ENCODE data around the gene LRP6.

Gene LRP6

DNA sequence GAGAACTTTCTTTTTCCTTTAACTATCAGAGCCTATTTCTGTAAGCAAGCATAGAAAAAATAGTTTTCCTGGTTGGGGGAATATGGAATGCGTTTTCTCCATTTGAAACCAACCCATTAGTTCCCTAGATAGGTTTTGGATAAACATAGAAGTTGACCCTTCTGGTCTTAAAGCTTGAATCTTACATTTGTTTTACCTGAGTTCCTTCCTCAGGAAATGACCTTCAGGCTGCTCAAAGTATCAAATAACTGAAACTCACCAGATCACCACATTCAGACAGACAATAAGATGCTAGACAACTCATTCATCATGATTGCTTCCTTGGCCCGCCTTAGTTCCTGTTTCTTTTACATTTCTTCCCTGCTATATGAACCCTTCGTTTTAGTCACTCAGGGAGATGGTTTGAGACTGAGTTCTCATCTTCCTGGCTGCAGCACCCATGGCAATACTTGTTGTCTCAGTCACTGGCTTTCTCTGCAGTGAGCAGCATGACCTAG is 52.2 kb downstream of the LRP6 start:
- DNase-seq (ENCODE audit: low spot score) = no peak

GRCh38 chr12:12214201-12214600 is 52.6 kb downstream of the LRP6 start:
- DNase-seq (ENCODE audit: low spot score) = no peak

GRCh38 chr12:12212769-12213168 is 54.1 kb downstream of the LRP6 start:
- no peak for DNase-seq (ENCODE audit: low spot score)

- DNase-seq (ENCODE audit: low spot score) = peak; percentile 8
These were observed 55.9 kb downstream of the LRP6 start for GRCh38 chr12:12210983-12211382.

DNA sequence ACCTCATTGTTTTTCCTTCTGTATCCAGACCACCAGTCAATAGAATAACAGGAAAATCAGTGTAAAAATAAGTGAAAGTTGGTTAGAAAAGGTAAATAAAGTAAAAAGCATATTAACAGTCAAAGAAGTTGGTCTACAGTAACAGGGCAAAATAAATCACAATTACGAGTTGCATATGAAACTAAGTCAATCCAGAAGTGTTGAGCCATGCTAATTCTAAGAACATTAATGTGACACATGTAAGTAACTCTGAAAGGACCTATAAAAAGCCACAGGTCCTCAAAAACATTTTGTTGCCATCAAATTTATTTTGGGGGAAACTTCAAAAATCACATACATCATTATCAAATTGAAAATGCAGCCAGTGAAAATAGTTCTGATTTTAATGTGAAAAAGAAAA is 56.4 kb downstream of the LRP6 start:
- DNase-seq (ENCODE audit: low spot score) = no peak

DNA sequence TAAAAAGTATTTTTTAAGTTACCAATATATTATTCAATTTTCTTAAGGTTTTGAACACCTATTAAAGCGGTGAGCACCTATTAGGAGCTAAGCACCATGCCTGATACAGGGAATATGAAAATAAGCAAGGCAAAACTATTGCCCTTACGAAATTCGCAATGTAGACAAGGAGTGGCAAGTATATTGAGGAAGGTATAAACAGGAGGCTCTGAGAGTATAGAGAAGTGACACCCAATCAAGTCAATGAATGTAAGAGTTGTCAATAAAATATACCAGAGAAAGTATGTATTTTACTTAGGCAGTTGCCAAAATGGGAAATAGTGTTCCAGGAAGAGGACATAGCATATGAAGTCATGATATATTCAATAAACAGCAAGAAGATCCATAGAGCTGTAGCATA is 57.2 kb downstream of the LRP6 start:
- DNase-seq (ENCODE audit: low spot score) = no peak

- no peak for DNase-seq (ENCODE audit: low spot score)
These were observed 57.8 kb downstream of the LRP6 start for GRCh38 chr12:12209043-12209442.

- DNase-seq (ENCODE audit: low spot score) = no peak
These were observed 59.1 kb downstream of the LRP6 start for GRCh38 chr12:12207746-12208145.

- no peak for DNase-seq (ENCODE audit: low spot score)
These were observed 60.0 kb downstream of the LRP6 start for GRCh38 chr12:12206776-12207388.

DNA sequence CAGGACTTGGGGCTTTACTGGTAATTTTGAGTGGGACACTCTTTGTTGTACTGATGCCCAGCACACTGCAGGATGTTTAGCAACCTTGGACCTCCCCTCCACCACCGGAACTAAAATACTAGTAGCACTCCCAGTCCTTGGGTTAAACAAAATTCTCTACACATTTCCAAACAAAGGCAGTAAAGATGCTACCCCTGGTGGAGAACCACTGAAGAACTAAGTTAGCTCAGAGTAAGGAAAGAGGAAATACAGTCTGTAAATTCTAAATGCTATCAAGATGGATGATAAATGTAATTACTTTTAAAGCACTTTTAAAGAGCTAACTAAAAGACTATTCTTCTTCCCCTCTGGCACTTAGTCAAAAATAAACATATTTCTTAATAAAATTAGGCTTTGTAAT is 64.1 kb downstream of the LRP6 start:
- DNase-seq (ENCODE audit: low spot score) = no peak

- DNase-seq (ENCODE audit: low spot score) = no peak
These were observed 64.7 kb downstream of the LRP6 start for GRCh38 chr12:12202105-12202504.

GRCh38 chr12:12201274-12201758 is 65.5 kb downstream of the LRP6 start:
- DNase-seq (ENCODE audit: low spot score) = no peak

DNA sequence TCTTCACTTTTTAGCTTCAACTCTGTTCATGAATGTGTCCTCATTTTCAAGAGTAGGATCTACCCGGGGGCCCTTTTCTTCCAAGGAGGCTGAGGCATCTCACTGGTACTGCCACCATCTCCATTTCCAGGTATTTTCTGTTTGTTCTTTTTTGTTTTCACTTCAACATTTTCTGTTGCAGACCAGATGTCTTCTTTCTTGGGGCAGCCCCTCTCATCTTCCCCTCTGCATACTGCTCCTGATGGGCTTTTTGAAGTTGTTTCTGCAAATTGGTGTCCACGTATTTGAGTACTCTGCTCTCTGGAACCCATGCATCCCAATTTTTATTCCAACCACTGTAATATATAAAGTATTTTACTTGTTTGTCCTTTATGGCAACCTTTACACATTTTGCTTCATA is 66.5 kb downstream of the LRP6 start:
- no peak for DNase-seq (ENCODE audit: low spot score)

GRCh38 chr12:12198124-12198523 is 68.7 kb downstream of the LRP6 start:
- DNase-seq (ENCODE audit: low spot score) = no peak

DNA sequence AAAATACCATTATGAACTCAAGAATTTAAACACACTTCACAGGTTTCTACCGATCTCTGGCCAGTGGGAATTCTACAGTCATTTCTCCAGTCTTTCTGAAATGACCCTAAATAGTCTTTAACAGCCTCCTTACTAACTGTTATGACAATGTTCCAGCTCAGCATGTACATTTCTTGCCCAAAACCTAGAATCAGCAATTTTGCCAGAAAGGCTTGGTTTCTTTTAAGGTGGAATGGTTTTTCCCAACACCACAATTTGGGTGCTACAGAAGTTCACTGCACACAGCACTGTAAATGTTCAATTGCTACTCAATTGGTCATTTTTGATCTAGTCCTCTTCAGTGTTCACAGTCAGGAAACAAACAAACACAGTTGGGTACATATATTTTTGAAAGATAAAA is 69.7 kb downstream of the LRP6 start:
- DNase-seq (ENCODE audit: low spot score) = no peak

- no peak for DNase-seq (ENCODE audit: low spot score)
These were observed 71.3 kb downstream of the LRP6 start for GRCh38 chr12:12195516-12195915.

- DNase-seq (ENCODE audit: low spot score) = no peak
These were observed 71.8 kb downstream of the LRP6 start for GRCh38 chr12:12195081-12195480.

GRCh38 chr12:12194206-12194605 is 72.6 kb downstream of the LRP6 start:
- DNase-seq (ENCODE audit: low spot score) = no peak

- DNase-seq (ENCODE audit: low spot score) = no peak
These were observed 75.8 kb downstream of the LRP6 start for GRCh38 chr12:12191008-12191407.

GRCh38 chr12:12190087-12190809 is 76.6 kb downstream of the LRP6 start:
- no peak for DNase-seq (ENCODE audit: low spot score)

- no peak for DNase-seq (ENCODE audit: low spot score)
These were observed 81.4 kb downstream of the LRP6 start for GRCh38 chr12:12185414-12185813.

GRCh38 chr12:12182703-12183365 is 84.0 kb downstream of the LRP6 start:
- DNase-seq (ENCODE audit: low spot score) = no peak

GRCh38 chr12:12181511-12181910 is 85.3 kb downstream of the LRP6 start:
- DNase-seq (ENCODE audit: low spot score) = no peak
